Liver (tissue), 9 donors: ENCODE data around the gene LAGE3. TPM values are rescaled to one million over a fixed set of nuclear protein-coding genes. Genes with fewer than 3 reads are reported as not detected.

Source experiments
- DNase-seq: peaks from one replicate; pipeline ENCODE4 v3.0.0-alpha.2; 2017; ENCODE audit warnings: low spot score
- H3K27ac ChIP-seq, 2 donors: one replicate each; pipeline ENCODE4 v1.7.0; 2013; ENCODE audit warnings: inconsistent platforms in 2 of 2, low read length in 2 of 2, control low read depth in 1 of 2, low read depth in 1 of 2, mild to moderate bottlenecking in 1 of 2
- H3K27me3 ChIP-seq, 4 donors: one replicate each; pipeline versions ENCODE4 v1.6.1 to v1.7.0; 2013; ENCODE audit warnings: low read length in 3 of 4, inconsistent platforms in 1 of 4, mild to moderate bottlenecking in 1 of 4, moderate library complexity in 1 of 4; ENCODE audit not compliant: control insufficient read depth in 4 of 4, insufficient read depth in 4 of 4
- H3K36me3 ChIP-seq, 4 donors: one replicate each; pipeline versions ENCODE4 v1.6.1 to v1.7.0; 2013; ENCODE audit warnings: low read length in 3 of 4, mild to moderate bottlenecking in 3 of 4, low read depth in 1 of 4, moderate library complexity in 1 of 4; ENCODE audit not compliant: control insufficient read depth in 4 of 4, insufficient read depth in 3 of 4
- H3K4me1 ChIP-seq, 4 donors: one replicate each; pipeline versions ENCODE4 v1.6.1 to v1.7.0; 2013; ENCODE audit warnings: low read length in 3 of 4, mild to moderate bottlenecking in 3 of 4, moderate library complexity in 1 of 4; ENCODE audit not compliant: control insufficient read depth in 4 of 4, insufficient read depth in 4 of 4
- H3K4me3 ChIP-seq, 3 donors: one replicate each; pipeline versions ENCODE4 v1.6.1 to v1.7.0; 2013; ENCODE audit warnings: low read length in 3 of 3, control low read depth in 1 of 3, low read depth in 1 of 3, mild to moderate bottlenecking in 1 of 3
- H3K9ac ChIP-seq, 2 donors: one replicate each; pipeline ENCODE4 v1.7.0; 2013; ENCODE audit warnings: low read length in 2 of 2, mild to moderate bottlenecking in 2 of 2, moderate library complexity in 2 of 2, control low read depth in 1 of 2, low read depth in 1 of 2
- H3K9me3 ChIP-seq, 4 donors: one replicate each; pipeline versions ENCODE4 v1.6.1 to v1.7.0; 2013; ENCODE audit warnings: low read length in 3 of 4; ENCODE audit not compliant: control insufficient read depth in 4 of 4
- EGR1 ChIP-seq, 2 donors: IDR thresholded peaks; 2 replicates each; pipeline ENCODE4 v1.6.1; 2016 to 2018; ENCODE audit warnings: antibody characterized with exemption in 2 of 2, low read depth in 2 of 2
- FOXA1 ChIP-seq: IDR thresholded peaks from 2 replicates; pipeline ENCODE4 v1.6.1; 2016; ENCODE audit warnings: antibody characterized with exemption
- FOXA2 ChIP-seq: IDR thresholded peaks from 2 replicates; pipeline ENCODE4 v1.6.1; 2016; ENCODE audit warnings: antibody characterized with exemption
- GABPA ChIP-seq, 2 donors: IDR thresholded peaks in 1 of 2; conservative IDR thresholded peaks in 1 of 2; 2 replicates each; pipeline ENCODE4 v1.6.1; 2016; ENCODE audit warnings: antibody characterized with exemption in 2 of 2, mild to moderate bottlenecking in 1 of 2, moderate library complexity in 1 of 2
- HNF4A ChIP-seq, 2 donors: conservative IDR thresholded peaks; 2 replicates each; pipeline ENCODE4 v1.6.1; 2016; ENCODE audit warnings: antibody characterized with exemption in 2 of 2, mild to moderate bottlenecking in 2 of 2
- JUND ChIP-seq, 2 donors: IDR thresholded peaks; 2 replicates each; pipeline ENCODE4 v1.6.1; 2016; ENCODE audit warnings: antibody characterized with exemption in 2 of 2
- NR2F2 ChIP-seq: IDR thresholded peaks from 2 replicates; pipeline ENCODE4 v1.6.1; 2016; ENCODE audit warnings: antibody characterized with exemption
- RAD21 ChIP-seq, 2 donors: IDR thresholded peaks; 2 replicates each; pipeline ENCODE4 v1.6.1; 2016; ENCODE audit warnings: antibody characterized with exemption in 2 of 2, mild to moderate bottlenecking in 2 of 2
- RXRA ChIP-seq, 2 donors: IDR thresholded peaks; 2 replicates each; pipeline ENCODE4 v1.6.1; 2017 to 2018; ENCODE audit warnings: antibody characterized with exemption in 2 of 2, mild to moderate bottlenecking in 1 of 2
- SP1 ChIP-seq: IDR thresholded peaks from 2 replicates; pipeline ENCODE4 v1.6.1; 2018; ENCODE audit warnings: antibody characterized with exemption, mild to moderate bottlenecking
- YY1 ChIP-seq: IDR thresholded peaks from 2 replicates; pipeline ENCODE4 v1.6.1; 2016; ENCODE audit warnings: antibody characterized with exemption, mild to moderate bottlenecking
- WGBS: extraction: QIAGEN DNeasy Blood & Tissue Kit; methylation state at CpG from one replicate; pipeline ENCODE4 v1.1.7; 2013; 5-methylcytosine and 5-hydroxymethylcytosine counted together
- polyA plus RNA-seq, 2 donors: library from polyadenylated mRNA; stranded (reverse) in 1 of 2; unstranded in 1 of 2; fragments of 200-250 nt in 1 of 2; fragments of >200 nt in 1 of 2; fragmentation: Nextera tagmentation in 1 of 2; extraction: Ambion mirVana in 1 of 2; gene quantifications; one replicate each; pipeline versions ENCODE4 v1.2.1 to v1.2.3, GENCODE V29; 2013 to 2015
- total RNA-seq, 2 donors: library from RNA; depleted of rRNA; stranded (reverse); fragments of >200 nt; gene quantifications; one replicate each; pipeline ENCODE4 v1.2.3, GENCODE V29; 2014
- TF ChIP-seq, protein P1 (sequence below): IDR thresholded peaks from 2 replicates; pipeline ENCODE4 v1.6.1; 2016; ENCODE audit warnings: antibody characterized with exemption
- TF ChIP-seq, protein P2 (sequence below): fragments of 150-350 bp; IDR thresholded peaks from 2 replicates; pipeline ENCODE4 v1.5.1; 2017; ENCODE audit warnings: improper control_type of control experiment, low read depth, low read length; ENCODE audit not compliant: missing input control
- TF ChIP-seq, protein P3 (sequence below): IDR thresholded peaks from 2 replicates; pipeline ENCODE4 v1.6.1; 2016; ENCODE audit warnings: antibody characterized with exemption, mild to moderate bottlenecking
- donor health status: healthy.
- donor health status: healthy.
- donor health status: healthy.
- donor health status: healthy.
- donor health status: healthy.

The LAGE3 gene
- total and polyA plus RNA-seq, 4 donors: 8.5 to 18.1 (median 12.7) TPM

DNA sequence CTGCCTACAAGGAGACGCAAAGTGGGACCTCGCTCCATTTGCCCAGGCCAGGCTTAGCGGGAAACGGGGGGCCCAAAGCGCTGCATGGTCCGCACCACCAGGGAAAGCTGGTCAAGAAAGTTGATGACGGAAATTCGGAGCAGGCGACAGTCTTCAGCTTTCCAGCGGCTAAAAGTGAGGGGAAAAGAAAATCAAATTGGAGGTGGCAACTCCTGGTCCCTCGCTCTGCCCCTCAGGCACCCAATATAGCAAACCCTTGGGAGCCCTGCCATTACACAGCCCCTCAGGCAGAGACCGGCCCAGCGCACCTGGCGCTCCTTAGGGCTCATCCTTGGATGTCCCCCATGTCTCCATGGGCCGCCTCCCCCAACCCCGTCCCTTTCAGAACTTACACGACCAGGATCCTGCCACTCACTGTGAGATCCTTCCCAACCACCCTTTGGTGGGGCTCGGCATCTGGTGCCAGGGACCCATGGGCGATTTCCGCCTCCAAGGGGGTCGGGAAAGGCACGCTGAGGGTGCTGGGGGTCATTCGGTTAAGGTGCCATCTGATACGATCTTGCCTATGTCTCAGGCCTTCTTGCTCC lies 1.1 kb downstream of the LAGE3 start:
- DNase-seq: no peak
- TF ChIP-seq FOXA1 (no peak), NR2F2 (no peak), GABPA (IDR thresholded peaks at IDR 0.05 in 1 of 2, conservative IDR thresholded peaks at IDR 0.05 in 1 of 2) (no peak), HNF4A (conservative IDR thresholded peaks at IDR 0.05) (no peak), EGR1 (IDR thresholded peaks at IDR 0.05; ENCODE audit: low read depth in 2 of 2) (no peak), FOXA2 (no peak), RXRA (IDR thresholded peaks at IDR 0.05) (no peak), YY1 (no peak), SP1 (no peak), JUND (IDR thresholded peaks at IDR 0.05) (no peak)
- TF ChIP-seq, protein P1, sequence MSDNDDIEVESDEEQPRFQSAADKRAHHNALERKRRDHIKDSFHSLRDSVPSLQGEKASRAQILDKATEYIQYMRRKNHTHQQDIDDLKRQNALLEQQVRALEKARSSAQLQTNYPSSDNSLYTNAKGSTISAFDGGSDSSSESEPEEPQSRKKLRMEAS: no peak
- TF ChIP-seq, protein P2, sequence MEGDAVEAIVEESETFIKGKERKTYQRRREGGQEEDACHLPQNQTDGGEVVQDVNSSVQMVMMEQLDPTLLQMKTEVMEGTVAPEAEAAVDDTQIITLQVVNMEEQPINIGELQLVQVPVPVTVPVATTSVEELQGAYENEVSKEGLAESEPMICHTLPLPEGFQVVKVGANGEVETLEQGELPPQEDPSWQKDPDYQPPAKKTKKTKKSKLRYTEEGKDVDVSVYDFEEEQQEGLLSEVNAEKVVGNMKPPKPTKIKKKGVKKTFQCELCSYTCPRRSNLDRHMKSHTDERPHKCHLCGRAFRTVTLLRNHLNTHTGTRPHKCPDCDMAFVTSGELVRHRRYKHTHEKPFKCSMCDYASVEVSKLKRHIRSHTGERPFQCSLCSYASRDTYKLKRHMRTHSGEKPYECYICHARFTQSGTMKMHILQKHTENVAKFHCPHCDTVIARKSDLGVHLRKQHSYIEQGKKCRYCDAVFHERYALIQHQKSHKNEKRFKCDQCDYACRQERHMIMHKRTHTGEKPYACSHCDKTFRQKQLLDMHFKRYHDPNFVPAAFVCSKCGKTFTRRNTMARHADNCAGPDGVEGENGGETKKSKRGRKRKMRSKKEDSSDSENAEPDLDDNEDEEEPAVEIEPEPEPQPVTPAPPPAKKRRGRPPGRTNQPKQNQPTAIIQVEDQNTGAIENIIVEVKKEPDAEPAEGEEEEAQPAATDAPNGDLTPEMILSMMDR: no peak
- TF ChIP-seq, protein P3, sequence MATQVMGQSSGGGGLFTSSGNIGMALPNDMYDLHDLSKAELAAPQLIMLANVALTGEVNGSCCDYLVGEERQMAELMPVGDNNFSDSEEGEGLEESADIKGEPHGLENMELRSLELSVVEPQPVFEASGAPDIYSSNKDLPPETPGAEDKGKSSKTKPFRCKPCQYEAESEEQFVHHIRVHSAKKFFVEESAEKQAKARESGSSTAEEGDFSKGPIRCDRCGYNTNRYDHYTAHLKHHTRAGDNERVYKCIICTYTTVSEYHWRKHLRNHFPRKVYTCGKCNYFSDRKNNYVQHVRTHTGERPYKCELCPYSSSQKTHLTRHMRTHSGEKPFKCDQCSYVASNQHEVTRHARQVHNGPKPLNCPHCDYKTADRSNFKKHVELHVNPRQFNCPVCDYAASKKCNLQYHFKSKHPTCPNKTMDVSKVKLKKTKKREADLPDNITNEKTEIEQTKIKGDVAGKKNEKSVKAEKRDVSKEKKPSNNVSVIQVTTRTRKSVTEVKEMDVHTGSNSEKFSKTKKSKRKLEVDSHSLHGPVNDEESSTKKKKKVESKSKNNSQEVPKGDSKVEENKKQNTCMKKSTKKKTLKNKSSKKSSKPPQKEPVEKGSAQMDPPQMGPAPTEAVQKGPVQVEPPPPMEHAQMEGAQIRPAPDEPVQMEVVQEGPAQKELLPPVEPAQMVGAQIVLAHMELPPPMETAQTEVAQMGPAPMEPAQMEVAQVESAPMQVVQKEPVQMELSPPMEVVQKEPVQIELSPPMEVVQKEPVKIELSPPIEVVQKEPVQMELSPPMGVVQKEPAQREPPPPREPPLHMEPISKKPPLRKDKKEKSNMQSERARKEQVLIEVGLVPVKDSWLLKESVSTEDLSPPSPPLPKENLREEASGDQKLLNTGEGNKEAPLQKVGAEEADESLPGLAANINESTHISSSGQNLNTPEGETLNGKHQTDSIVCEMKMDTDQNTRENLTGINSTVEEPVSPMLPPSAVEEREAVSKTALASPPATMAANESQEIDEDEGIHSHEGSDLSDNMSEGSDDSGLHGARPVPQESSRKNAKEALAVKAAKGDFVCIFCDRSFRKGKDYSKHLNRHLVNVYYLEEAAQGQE: no peak
- peak overlapping the region in 2 of 3 donors; percentile 30 to 45 for H3K4me3 ChIP-seq
- peak overlapping the region in 1 of 2 donors; percentile 29 for H3K27ac ChIP-seq
- peaks cover 0 to 3% (median 1%) of the 10 kb centered on the region in 4 donors for H3K4me1 ChIP-seq
- no peak overlapping the region for H3K9ac ChIP-seq
- WGBS: 71% methylated on average over 24 of the region's 24 CpGs
- no peaks in the 10 kb centered on the region for H3K27me3 ChIP-seq
- no peaks in the 10 kb centered on the region for H3K36me3 ChIP-seq
- H3K9me3 ChIP-seq: no peaks in the 10 kb centered on the region

DNA sequence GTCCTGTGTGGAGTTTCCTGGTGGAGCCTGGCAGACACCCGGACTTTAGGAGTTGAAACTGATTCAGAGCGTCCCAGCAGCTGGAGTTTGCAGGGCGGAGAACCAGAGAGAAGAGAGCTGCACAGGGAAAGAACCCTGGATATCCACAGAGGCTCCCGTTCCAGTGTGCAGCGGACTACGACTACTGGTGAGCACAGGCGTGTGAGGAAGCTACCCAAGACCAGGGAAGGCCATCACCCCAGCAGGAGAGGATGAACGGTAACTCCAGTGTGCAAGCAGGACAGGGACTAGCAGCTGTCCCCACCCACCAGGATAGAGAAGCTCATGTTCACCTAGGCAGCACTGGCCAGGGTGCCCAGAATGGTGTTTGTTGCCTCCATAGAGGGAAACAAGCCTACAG lies 2.3 kb downstream of the LAGE3 start:
- Histone ChIP-seq H3K27me3 (no peaks in the 10 kb centered on the region), H3K36me3 (no peaks in the 10 kb centered on the region), H3K4me1 (peaks cover 0 to 3% (median 1%) of the 10 kb centered on the region in 4 donors), H3K9me3 (no peaks in the 10 kb centered on the region), H3K27ac (no peak overlapping the region), H3K9ac (no peak overlapping the region), H3K4me3 (no peak overlapping the region)
- DNase-seq: no peak
- 96% methylated on average over 8 of the region's 8 CpGs for WGBS
- TF ChIP-seq RAD21 (IDR thresholded peaks at IDR 0.05): no peak
- TF ChIP-seq GABPA (IDR thresholded peaks at IDR 0.05 in 1 of 2, conservative IDR thresholded peaks at IDR 0.05 in 1 of 2): no peak
- TF ChIP-seq YY1: no peak
